Activated CD4-positive, alpha-beta T cell treated with anti-CD3 and anti-CD28 coated beads for 36 hours (primary cell): Measurements from ENCODE around the gene ANKH. TPM values are rescaled to one million over a fixed set of nuclear protein-coding genes. Genes with fewer than 3 reads are reported as not detected.

Experiments
- ATAC-seq: fragments of 200-7000 bp; cut with Tn5 transposase; one replicate; pipeline ENCODE4 v1.10.0; 2021; ENCODE audit warnings: mild to moderate bottlenecking, moderate library complexity
- CTCF ChIA-PET: fragments of 350-600 bp; sonication (Branson Sonifier 250); formaldehyde crosslinking; loops from one replicate; lab custom pipeline; 2021; ENCODE audit warnings: antibody characterized with exemption; lab: Charles Lee
- POLR2A ChIA-PET: fragments of 350-600 bp; sonication (Branson Sonifier 250); formaldehyde crosslinking; loops from one replicate; lab custom pipeline; 2021; ENCODE audit warnings: antibody characterized with exemption, inconsistent platforms; lab: Charles Lee
- DNase-seq: peaks from one replicate; pipeline ENCODE4 v3.0.0-alpha.2; 2020
- H3K27ac Mint-ChIP-seq: one replicate; pipeline ENCODE4 v1.8.0; 2021; ENCODE audit warnings: mixed read lengths
- H3K27me3 Mint-ChIP-seq: one replicate; pipeline ENCODE4 v1.8.0; 2021; ENCODE audit warnings: mixed read lengths
- H3K36me3 Mint-ChIP-seq: one replicate; pipeline ENCODE4 v1.8.0; 2021; ENCODE audit warnings: low read depth, mixed read lengths
- H3K4me1 Mint-ChIP-seq: one replicate; pipeline ENCODE4 v1.8.0; 2021; ENCODE audit warnings: mixed read lengths
- H3K4me3 Mint-ChIP-seq: one replicate; pipeline ENCODE4 v1.8.0; 2021; ENCODE audit warnings: mild to moderate bottlenecking, moderate library complexity, mixed read lengths
- H3K9me3 Mint-ChIP-seq: one replicate; pipeline ENCODE4 v1.8.0; 2021; ENCODE audit warnings: low read depth, mixed read lengths
- intact Hi-C, 2 experiments: fragments of 100-400 bp; cut with DNase I in 1 of 2; cut with micrococcal nuclease in 1 of 2; formaldehyde crosslinking; loops; one replicate each; pipeline versions ENCODE4 v1.14.2 to v1.15.1; 2022 to 2024; cut with DNase I, micrococcal nuclease
- total RNA-seq, 2 experiments: library from RNA; stranded (reverse); gene quantifications; one replicate each; pipeline ENCODE4 v1.2.3, GENCODE V29; 2021

Gene ANKH
- total RNA-seq, 2 experiments from 2014 or later, result 72.8 to 76.4 TPM

DNA sequence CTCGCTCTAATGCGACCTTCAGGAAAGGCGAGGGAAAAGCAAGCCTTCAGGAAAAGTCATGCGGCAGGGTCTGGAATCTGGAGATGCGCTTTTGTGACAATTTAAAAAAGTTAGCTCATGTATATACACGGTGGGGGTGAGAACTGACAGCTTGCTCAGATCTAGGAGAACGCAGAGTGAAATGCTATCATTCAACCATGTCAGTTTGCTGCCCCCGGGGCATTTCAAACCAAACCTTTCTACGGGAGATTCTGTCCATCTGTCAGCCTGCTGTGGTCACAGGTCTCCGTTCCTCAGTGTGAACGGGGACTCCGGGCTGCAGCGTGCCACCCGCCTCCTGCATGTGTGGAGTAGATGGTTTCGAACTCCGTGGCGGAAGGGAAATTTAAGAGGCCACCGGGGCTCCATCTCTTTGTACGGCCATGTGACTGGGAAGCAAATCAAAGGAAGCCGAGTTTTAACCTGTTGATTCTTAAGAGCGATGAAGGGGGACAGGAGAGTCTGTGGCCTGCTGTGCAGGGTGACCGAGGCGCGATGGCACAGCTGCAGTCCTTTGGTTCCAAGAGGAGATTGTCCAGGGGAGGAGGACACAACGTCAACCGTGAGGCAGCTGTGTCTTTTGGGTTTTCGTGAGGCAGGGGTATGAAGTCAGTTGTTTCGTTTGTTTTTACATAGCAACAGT is 161.1 kb downstream of the ANKH start:
- peaks cover 45% of the 10 kb centered on the region for H3K4me1 Mint-ChIP-seq
- ATAC-seq, result no peak
- ChIA-PET POLR2A (no interaction called here), CTCF (interaction anchor here (0.8 kb wide), 1 partner anchor 300 kb away, joined by 3 read pairs; no protein-coding TSS in a partner anchor)
- H3K9me3 Mint-ChIP-seq, result no peaks in the 10 kb centered on the region
- peaks cover 75% of the 10 kb centered on the region for H3K36me3 Mint-ChIP-seq
- intact Hi-C loops, result no loop called here
- no peaks in the 10 kb centered on the region for H3K27me3 Mint-ChIP-seq
- peak overlapping the region; percentile 2 for H3K27ac Mint-ChIP-seq
- DNase-seq, result no peak
- H3K4me3 Mint-ChIP-seq, result no peak overlapping the region

GRCh38 chr5:14708551-14708950 is 163.0 kb downstream of the ANKH start:
- no peak for ATAC-seq
- H3K27ac Mint-ChIP-seq, result peak overlapping the region; percentile 73
- intact Hi-C loops, result no loop called here

GRCh38 chr5:14707811-14708390 is 163.7 kb downstream of the ANKH start:
- no peak for DNase-seq
- POLR2A ChIA-PET, result no interaction called here
- peak overlapping the region; percentile 73 for H3K27ac Mint-ChIP-seq
- H3K4me3 Mint-ChIP-seq, result no peak overlapping the region
- intact Hi-C loops, result loop anchor here in 1 of 2 experiments (2.0 kb wide), 1 partner anchor 41 kb away; no protein-coding TSS in a partner anchor
- CTCF ChIA-PET, result interaction anchor here (0.6 to 1.9 kb wide), 9 partner anchors 12 to 335 kb away, joined by 3 to 11 read pairs (median 4); no protein-coding TSS in a partner anchor
- ATAC-seq, result no peak
- peaks cover 85% of the 10 kb centered on the region for H3K36me3 Mint-ChIP-seq
- H3K4me1 Mint-ChIP-seq, result peaks cover 70% of the 10 kb centered on the region
- no peaks in the 10 kb centered on the region for H3K27me3 Mint-ChIP-seq
- no peaks in the 10 kb centered on the region for H3K9me3 Mint-ChIP-seq

More at GRCh38 chr5:14708551-14708950, 163.0 kb downstream of the ANKH start:
- Mint-ChIP-seq H3K36me3 (peaks cover 83% of the 10 kb centered on the region), H3K4me1 (peaks cover 64% of the 10 kb centered on the region), H3K4me3 (no peak overlapping the region), H3K9me3 (no peaks in the 10 kb centered on the region), H3K27me3 (no peaks in the 10 kb centered on the region)
- CTCF ChIA-PET, result interaction anchor here (0.6 to 1.9 kb wide), 9 partner anchors 12 to 336 kb away, joined by 3 to 11 read pairs (median 4); no protein-coding TSS in a partner anchor
- no peak for DNase-seq
- POLR2A ChIA-PET, result no interaction called here

DNA sequence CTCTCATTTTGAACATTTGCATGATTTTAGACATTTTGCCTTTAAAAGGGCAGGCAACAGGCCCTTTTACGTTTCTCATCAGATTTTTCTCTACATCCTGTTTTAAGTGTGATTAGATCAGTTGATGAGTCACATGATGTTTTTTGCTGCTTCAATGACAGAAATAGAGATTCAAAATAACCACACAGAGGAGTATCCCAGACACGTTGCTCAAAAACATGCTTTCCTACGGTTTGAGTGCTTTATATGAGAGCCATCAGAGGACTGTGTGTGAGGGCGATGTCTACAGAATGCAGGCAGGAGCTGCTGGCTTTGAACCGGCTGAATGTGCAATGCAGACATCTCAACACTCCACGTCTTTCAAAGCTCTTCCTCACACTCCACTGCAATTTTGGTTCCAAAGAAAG is 165.0 kb downstream of the ANKH start:
- peak overlapping the region; percentile 48 for H3K4me3 Mint-ChIP-seq
- DNase-seq (peak; percentile 51), ATAC-seq (peak; percentile 95)
- peaks cover 83% of the 10 kb centered on the region for H3K4me1 Mint-ChIP-seq
- H3K27ac Mint-ChIP-seq, result peak overlapping the region; percentile 98
- ChIA-PET POLR2A (no interaction called here), CTCF (interaction anchor here (1.0 to 1.9 kb wide), 4 partner anchors 14 to 163 kb away, joined by 3 to 11 read pairs (median 7); no protein-coding TSS in a partner anchor)
- H3K36me3 Mint-ChIP-seq, result peaks cover 83% of the 10 kb centered on the region
- intact Hi-C loops, result loop anchor here (1.0 to 2.0 kb wide), 6 partner anchors 17 to 286 kb away; partner anchors contain the start of genes ANKH (in 1 of the 2) and OTULIN (in 1 of the 2)
- no peaks in the 10 kb centered on the region for H3K27me3 Mint-ChIP-seq
- H3K9me3 Mint-ChIP-seq, result no peaks in the 10 kb centered on the region

GRCh38 chr5:14705556-14705955 is 166.0 kb downstream of the ANKH start:
- no peaks in the 10 kb centered on the region for H3K9me3 Mint-ChIP-seq
- ChIA-PET POLR2A (no interaction called here), CTCF (interaction anchor here (0.6 to 2.1 kb wide), 6 partner anchors 11 to 688 kb away, joined by 3 to 4 read pairs (median 4); no protein-coding TSS in a partner anchor)
- ATAC-seq, result no peak
- H3K36me3 Mint-ChIP-seq, result peaks cover 82% of the 10 kb centered on the region
- no peak overlapping the region for H3K4me3 Mint-ChIP-seq
- peaks cover 94% of the 10 kb centered on the region for H3K4me1 Mint-ChIP-seq
- H3K27ac Mint-ChIP-seq, result peak overlapping the region; percentile 98
- intact Hi-C loops, result no loop called here
- DNase-seq, result no peak
- no peaks in the 10 kb centered on the region for H3K27me3 Mint-ChIP-seq

DNA sequence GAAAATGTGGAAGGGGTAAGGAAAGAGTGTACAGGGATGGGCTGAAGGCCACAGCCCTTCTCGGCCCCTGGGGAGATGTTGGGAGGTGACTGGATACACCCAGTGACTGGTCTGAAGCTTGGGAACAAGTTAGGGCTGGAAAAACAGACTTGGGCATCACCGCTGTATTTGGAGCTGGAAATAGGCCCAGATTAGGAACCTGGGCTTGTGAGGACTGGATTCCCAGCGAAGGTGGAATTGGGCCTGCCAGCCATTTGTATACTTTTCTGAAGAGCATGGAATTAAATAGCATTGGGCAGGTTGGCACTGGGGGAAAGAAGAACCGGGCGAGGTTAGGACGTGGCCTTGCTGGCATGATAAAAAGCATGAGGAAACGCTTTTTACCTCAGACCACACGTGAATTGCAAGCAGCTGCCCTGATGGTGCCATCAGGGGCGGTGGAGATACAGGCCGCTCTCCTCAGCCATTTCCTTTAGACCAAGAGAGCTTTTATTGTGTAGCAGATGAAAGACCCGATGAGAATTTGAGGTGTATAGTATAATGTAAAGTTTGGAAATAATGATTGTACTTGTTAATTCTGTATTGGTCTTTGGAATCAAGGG is 169.2 kb downstream of the ANKH start:
- H3K27me3 Mint-ChIP-seq, result no peaks in the 10 kb centered on the region
- ATAC-seq (no peak), DNase-seq (no peak)
- CTCF ChIA-PET, result interaction anchor here (0.5 to 1.2 kb wide), 4 partner anchors 8 to 301 kb away, joined by 3 to 6 read pairs (median 4); no protein-coding TSS in a partner anchor
- H3K4me1 Mint-ChIP-seq, result peaks cover 86% of the 10 kb centered on the region
- intact Hi-C loops, result no loop called here
- POLR2A ChIA-PET, result no interaction called here
- no peaks in the 10 kb centered on the region for H3K9me3 Mint-ChIP-seq
- H3K27ac Mint-ChIP-seq, result peak overlapping the region; percentile 61
- peaks cover 82% of the 10 kb centered on the region for H3K36me3 Mint-ChIP-seq
- no peak overlapping the region for H3K4me3 Mint-ChIP-seq

DNA sequence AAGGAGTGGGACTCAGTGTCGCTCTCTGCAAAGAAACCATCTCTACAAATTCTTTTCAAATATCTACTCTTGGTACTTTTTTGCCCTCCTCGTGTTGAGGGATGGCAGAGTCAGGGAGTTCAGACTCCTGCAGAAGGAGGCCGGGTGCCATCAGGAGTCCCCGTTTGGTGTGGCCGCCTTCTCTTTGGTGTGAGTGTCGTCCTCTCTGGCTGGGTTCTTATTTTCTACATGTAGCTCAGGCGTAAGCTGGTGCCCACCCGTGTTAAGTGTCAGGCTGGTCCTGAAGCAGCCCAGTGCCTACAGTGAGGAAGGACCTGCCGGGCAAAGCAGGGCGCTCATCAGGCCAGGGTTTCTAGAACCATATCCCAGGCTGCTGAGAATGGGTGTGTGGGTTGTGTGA is 170.0 kb downstream of the ANKH start:
- ATAC-seq, result no peak
- no peak for DNase-seq
- peak overlapping the region; percentile 61 for H3K27ac Mint-ChIP-seq
- ChIA-PET CTCF (no interaction called here), POLR2A (no interaction called here)
- peaks cover 79% of the 10 kb centered on the region for H3K4me1 Mint-ChIP-seq
- H3K27me3 Mint-ChIP-seq, result no peaks in the 10 kb centered on the region
- H3K4me3 Mint-ChIP-seq, result no peak overlapping the region
- H3K36me3 Mint-ChIP-seq, result peaks cover 83% of the 10 kb centered on the region
- no peaks in the 10 kb centered on the region for H3K9me3 Mint-ChIP-seq
- intact Hi-C loops, result no loop called here

GRCh38 chr5:14700478-14701436 is 170.8 kb downstream of the ANKH start:
- ATAC-seq (no peak), DNase-seq (no peak)
- ChIA-PET CTCF (no interaction called here), POLR2A (no interaction called here)
- Mint-ChIP-seq H3K4me3 (no peak overlapping the region), H3K4me1 (peaks cover 73% of the 10 kb centered on the region), H3K36me3 (peaks cover 81% of the 10 kb centered on the region), H3K27me3 (no peaks in the 10 kb centered on the region), H3K27ac (no peak overlapping the region), H3K9me3 (no peaks in the 10 kb centered on the region)
- intact Hi-C loops, result no loop called here

- no peaks in the 10 kb centered on the region for H3K9me3 Mint-ChIP-seq
- intact Hi-C loops, result no loop called here
- POLR2A ChIA-PET, result no interaction called here
- H3K36me3 Mint-ChIP-seq, result peaks cover 82% of the 10 kb centered on the region
- no peaks in the 10 kb centered on the region for H3K27me3 Mint-ChIP-seq
- ATAC-seq, result no peak
- H3K27ac Mint-ChIP-seq, result peak overlapping the region; percentile 5
- no peak for DNase-seq
- no peak overlapping the region for H3K4me3 Mint-ChIP-seq
- CTCF ChIA-PET, result interaction anchor here (1.0 kb wide), 1 partner anchor 338 kb away, joined by 4 read pairs; no protein-coding TSS in a partner anchor
- peaks cover 64% of the 10 kb centered on the region for H3K4me1 Mint-ChIP-seq
These were observed 171.7 kb downstream of the ANKH start for GRCh38 chr5:14699807-14700400.

DNA sequence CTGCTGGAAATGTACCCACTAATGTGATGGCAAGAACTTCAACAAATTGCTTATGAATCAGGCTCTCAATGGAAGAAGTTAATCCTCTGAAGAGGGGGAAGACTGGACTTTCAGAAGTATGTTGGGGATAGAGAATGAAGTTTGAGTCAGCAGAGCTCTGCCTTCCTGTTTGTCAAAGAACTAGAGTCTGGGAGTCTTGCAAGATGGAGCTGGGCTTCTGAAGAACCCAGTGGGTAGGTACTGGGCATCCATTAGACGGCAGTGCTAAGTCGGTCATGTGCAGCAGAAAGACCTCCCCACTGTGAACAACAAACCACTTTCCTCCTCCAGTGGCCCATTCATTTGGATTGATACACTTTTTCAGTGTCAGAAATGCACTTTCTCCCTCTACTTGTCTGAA is 172.4 kb downstream of the ANKH start:
- H3K36me3 Mint-ChIP-seq, result peaks cover 79% of the 10 kb centered on the region
- CTCF ChIA-PET, result interaction anchor here (1.0 to 2.4 kb wide), 2 partner anchors 14 to 338 kb away, joined by 4 to 7 read pairs; no protein-coding TSS in a partner anchor
- no peak for DNase-seq
- no peaks in the 10 kb centered on the region for H3K9me3 Mint-ChIP-seq
- H3K4me3 Mint-ChIP-seq, result no peak overlapping the region
- no peaks in the 10 kb centered on the region for H3K27me3 Mint-ChIP-seq
- ATAC-seq, result peak; percentile 34
- peak overlapping the region; percentile 56 for H3K27ac Mint-ChIP-seq
- intact Hi-C loops, result no loop called here
- H3K4me1 Mint-ChIP-seq, result peaks cover 57% of the 10 kb centered on the region
- POLR2A ChIA-PET, result no interaction called here
